Right atrium auricular region (tissue), 2 donors: ENCODE results near the gene UBE3B. TPM values are rescaled to one million over a fixed set of nuclear protein-coding genes. Genes with fewer than 3 reads are reported as not detected.

Experiments
- DNase-seq: peaks from one replicate; pipeline ENCODE4 v3.0.0-alpha.2; 2019; ENCODE audit warnings: low spot score
- H3K27ac ChIP-seq, 2 donors: fragments of 200-600 bp; sonication (generic); 1 replicate in 1 of 2; 2 replicates in 1 of 2; pipeline ENCODE4 v1.5.1; 2016 to 2019
- H3K27me3 ChIP-seq, 2 donors: fragments of 200-600 bp; sonication (generic); one replicate each; pipeline versions ENCODE4 v1.5.1 to v1.6.0; 2017 to 2019
- H3K36me3 ChIP-seq: fragments of 200-600 bp; sonication (generic); one replicate; pipeline ENCODE4 v1.5.1; 2016
- H3K4me1 ChIP-seq, 2 donors: fragments of 200-600 bp; sonication (generic); one replicate each; pipeline versions ENCODE4 v1.5.1 to v1.6.0; 2017 to 2019
- H3K4me3 ChIP-seq, 2 donors: fragments of 200-600 bp; sonication (generic); 1 replicate in 1 of 2; 2 replicates in 1 of 2; pipeline ENCODE4 v1.5.1; 2017 to 2019; ENCODE audit warnings: mild to moderate bottlenecking in 1 of 2, moderate library complexity in 1 of 2
- H3K9me3 ChIP-seq, 2 donors: fragments of 200-600 bp; sonication (generic); one replicate each; pipeline ENCODE4 v1.5.1; 2019
- CTCF ChIP-seq, 2 donors: fragments of 200-600 bp; sonication (generic); IDR thresholded peaks; one replicate each; pipeline ENCODE4 v1.5.1; 2019; ENCODE audit warnings: antibody characterized with exemption in 2 of 2
- total RNA-seq, 2 donors: library from RNA; depleted of rRNA; stranded (reverse); fragments of >200 nt; gene quantifications; one replicate each; pipeline ENCODE4 v1.1.0, GENCODE V29; 2016

Gene UBE3B
- total RNA-seq, 2 donors from 2014 or later = 41.7 to 71.8 TPM

DNA sequence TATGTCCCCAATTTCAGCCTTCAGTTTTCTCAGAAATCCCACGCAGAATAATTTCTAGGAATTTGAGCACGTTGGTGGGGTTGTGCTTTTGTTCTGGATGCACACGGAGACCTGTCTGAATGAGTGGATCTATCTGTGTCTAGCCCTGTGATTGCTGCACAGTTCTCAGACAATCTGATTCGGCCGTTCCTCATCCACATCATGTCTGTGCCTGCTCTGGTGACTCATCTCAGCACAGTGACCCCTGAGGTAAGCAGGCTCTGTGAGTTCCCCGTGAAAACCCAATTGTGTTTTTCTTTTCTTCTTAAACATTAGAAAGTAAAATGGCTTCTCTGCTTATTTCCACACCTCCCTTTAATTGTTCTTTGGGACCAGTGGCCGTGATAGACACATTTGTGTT lies 20.2 kb downstream of the UBE3B start:
- Histone ChIP-seq H3K4me1 (no peaks in the 10 kb centered on the region), H3K9me3 (no peaks in the 10 kb centered on the region), H3K36me3 (peaks cover 59% of the 10 kb centered on the region), H3K27ac (no peak overlapping the region), H3K4me3 (no peak overlapping the region), H3K27me3 (no peaks in the 10 kb centered on the region)
- no peak for TF ChIP-seq CTCF (IDR thresholded peaks at IDR 0.05)
- no peak for DNase-seq

DNA sequence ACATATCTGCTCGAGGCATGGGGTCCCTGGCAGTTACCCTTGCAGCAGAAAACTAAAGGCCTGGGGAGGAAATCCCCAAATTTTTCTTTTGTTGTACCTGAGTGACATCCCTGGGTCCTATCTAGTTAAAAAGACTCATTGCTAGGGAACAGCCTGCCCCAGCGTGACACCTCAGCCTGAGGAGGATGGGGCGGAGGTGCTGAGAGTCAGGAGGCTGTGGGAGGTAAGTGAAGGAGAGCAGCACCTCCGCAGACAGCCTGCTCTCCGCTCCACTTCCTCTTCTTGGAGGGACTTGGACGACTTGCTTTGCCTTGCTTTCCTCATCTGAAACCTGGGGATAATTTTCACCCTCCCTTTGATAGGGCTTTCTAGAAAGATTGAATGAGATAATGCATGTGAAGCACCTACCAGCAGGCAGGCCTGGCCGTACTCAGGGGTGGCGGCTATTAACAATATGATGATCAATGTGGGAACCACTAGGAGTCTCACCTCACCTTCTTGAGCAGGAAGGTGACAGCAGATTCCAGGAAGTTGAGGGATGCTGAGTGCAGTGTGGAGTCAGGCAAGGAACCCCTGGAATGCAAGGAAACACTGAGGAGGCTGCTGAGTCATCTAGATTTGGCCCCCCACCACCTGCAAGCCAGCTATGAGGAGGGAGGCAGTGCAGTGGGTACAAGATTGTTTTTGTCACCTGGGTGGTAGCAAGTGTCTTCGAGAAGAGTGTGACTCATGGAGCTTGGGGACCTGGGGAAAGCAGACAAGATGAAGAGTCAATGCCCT lies 23.2 kb downstream of the UBE3B start:
- no peaks in the 10 kb centered on the region for H3K9me3 ChIP-seq
- H3K27ac ChIP-seq = no peak overlapping the region
- no peaks in the 10 kb centered on the region for H3K4me1 ChIP-seq
- H3K27me3 ChIP-seq = no peaks in the 10 kb centered on the region
- no peak overlapping the region for H3K4me3 ChIP-seq
- no peak for DNase-seq
- TF ChIP-seq CTCF (IDR thresholded peaks at IDR 0.05) = no peak
- peaks cover 84% of the 10 kb centered on the region for H3K36me3 ChIP-seq

GRCh38 chr12:109501299-109501698 lies 23.9 kb downstream of the UBE3B start:
- Histone ChIP-seq H3K36me3 (peaks cover 90% of the 10 kb centered on the region), H3K27me3 (no peaks in the 10 kb centered on the region), H3K27ac (no peak overlapping the region), H3K4me1 (no peaks in the 10 kb centered on the region), H3K9me3 (no peaks in the 10 kb centered on the region), H3K4me3 (no peak overlapping the region)
- no peak for DNase-seq
- no peak for TF ChIP-seq CTCF (IDR thresholded peaks at IDR 0.05)

GRCh38 chr12:109502332-109502731 lies 24.9 kb downstream of the UBE3B start:
- H3K27me3 ChIP-seq = no peaks in the 10 kb centered on the region
- no peaks in the 10 kb centered on the region for H3K4me1 ChIP-seq
- no peak overlapping the region for H3K4me3 ChIP-seq
- H3K27ac ChIP-seq = no peak overlapping the region
- DNase-seq = no peak
- H3K36me3 ChIP-seq = peaks cover 99% of the 10 kb centered on the region
- H3K9me3 ChIP-seq = no peaks in the 10 kb centered on the region
- TF ChIP-seq CTCF (IDR thresholded peaks at IDR 0.05) = no peak

GRCh38 chr12:109503611-109504010 lies 26.2 kb downstream of the UBE3B start:
- Histone ChIP-seq H3K4me3 (no peak overlapping the region), H3K36me3 (peaks cover 99% of the 10 kb centered on the region)
- no peak for TF ChIP-seq CTCF (IDR thresholded peaks at IDR 0.05)

GRCh38 chr12:109504068-109504467 lies 26.6 kb downstream of the UBE3B start:
- Histone ChIP-seq H3K36me3 (peaks cover 99% of the 10 kb centered on the region), H3K4me3 (no peak overlapping the region), H3K27me3 (no peaks in the 10 kb centered on the region), H3K27ac (no peak overlapping the region), H3K4me1 (no peaks in the 10 kb centered on the region), H3K9me3 (no peaks in the 10 kb centered on the region)
- DNase-seq = no peak
- no peak for TF ChIP-seq CTCF (IDR thresholded peaks at IDR 0.05)

More at GRCh38 chr12:109503611-109504010, 26.2 kb downstream of the UBE3B start:
- Histone ChIP-seq H3K27ac (no peak overlapping the region), H3K27me3 (no peaks in the 10 kb centered on the region), H3K9me3 (no peaks in the 10 kb centered on the region), H3K4me1 (no peaks in the 10 kb centered on the region)
- DNase-seq = no peak
